HepG2 (cell line): ENCODE data around the gene SMYD5. TPM values are rescaled to one million over a fixed set of nuclear protein-coding genes. Genes with fewer than 3 reads are reported as not detected.
A peak's percentile ranks its signal among the peaks of the same experiment; 100 is the strongest.

Source experiments
- EED ChIP-seq: sonication (generic); formaldehyde crosslinking; IDR thresholded peaks from 2 replicates; pipeline ENCODE4 v1.5.0; 2020; ENCODE audit warnings: mild to moderate bottlenecking, missing genetic modification reagents
- FOSL2 ChIP-seq: sonication (generic); formaldehyde crosslinking; IDR thresholded peaks from 2 replicates; pipeline ENCODE4 v1.4.0; 2020; ENCODE audit warnings: missing genetic modification reagents
- GLI4 ChIP-seq: sonication (generic); formaldehyde crosslinking; IDR thresholded peaks from 2 replicates; pipeline ENCODE4 v1.5.1; 2020; ENCODE audit warnings: missing genetic modification reagents, mild to moderate bottlenecking, moderate library complexity, borderline replicate concordance
- LCORL ChIP-seq, 2 experiments: fragments of 450-650 bp in 1 of 2; sonication (generic) in 1 of 2; formaldehyde crosslinking in 1 of 2; IDR thresholded peaks; 2 replicates each; pipeline versions ENCODE4 v1.5.0 to v1.6.1; 2017 to 2020; ENCODE audit warnings: antibody characterized with exemption in 1 of 2, missing genetic modification reagents in 1 of 2
- PAXIP1 ChIP-seq: sonication (generic); formaldehyde crosslinking; conservative IDR thresholded peaks from 2 replicates; pipeline ENCODE4 v1.4.0; 2020; ENCODE audit warnings: mild to moderate bottlenecking, missing genetic modification reagents, moderate library complexity
- POLR2AphosphoS2 ChIP-seq: IDR thresholded peaks from 2 replicates; pipeline ENCODE4 v1.6.1; 2011; ENCODE audit warnings: low read depth, low read length, improper control_type of control experiment
- RARA ChIP-seq: IDR thresholded peaks from 2 replicates; pipeline ENCODE4 v1.6.1; 2016; ENCODE audit warnings: missing genetic modification reagents, missing compliant biosample characterization
- RFX5 ChIP-seq: IDR thresholded peaks from 2 replicates; pipeline ENCODE4 v1.6.1; 2011; ENCODE audit warnings: low read depth, low read length, improper control_type of control experiment
- SYNCRIP ChIP-seq: fragments of 200-400 bp; formaldehyde crosslinking; IDR thresholded peaks from 2 replicates; pipeline ENCODE4 v1.6.1; 2018; ENCODE audit warnings: mild to moderate bottlenecking, low read depth, low read length; ENCODE audit not compliant: insufficient read depth
- TAF15 ChIP-seq: fragments of 200-400 bp; formaldehyde crosslinking; IDR thresholded peaks from one replicate; pipeline ENCODE4 v1.6.1; 2018; ENCODE audit warnings: mild to moderate bottlenecking, low read depth, low read length; ENCODE audit not compliant: poor library complexity, severe bottlenecking
- TSC22D2 ChIP-seq: sonication (generic); formaldehyde crosslinking; IDR thresholded peaks from 2 replicates; pipeline ENCODE4 v1.5.1; 2020; ENCODE audit warnings: missing genetic modification reagents, mild to moderate bottlenecking, borderline replicate concordance
- U2AF1 ChIP-seq: fragments of 200-400 bp; formaldehyde crosslinking; optimal IDR thresholded peaks from 2 replicates; pipeline ENCODE3; 2017; ENCODE audit warnings: mild to moderate bottlenecking, low read depth, low read length
- ZIK1 ChIP-seq: sonication (generic); formaldehyde crosslinking; IDR thresholded peaks from 2 replicates; pipeline ENCODE4 v1.5.0; 2020; ENCODE audit warnings: mild to moderate bottlenecking, low read depth, missing genetic modification reagents, borderline replicate concordance
- ZNF235 ChIP-seq: sonication (generic); formaldehyde crosslinking; IDR thresholded peaks from 2 replicates; pipeline ENCODE4 v1.8.1; 2023; ENCODE audit warnings: mild to moderate bottlenecking, missing genetic modification reagents, borderline replicate concordance
- ZNF484 ChIP-seq: sonication (generic); formaldehyde crosslinking; IDR thresholded peaks from 2 replicates; pipeline ENCODE4 v1.5.1; 2020; ENCODE audit warnings: mild to moderate bottlenecking, low read depth, missing genetic modification reagents, borderline replicate concordance
- ZNF543 ChIP-seq: sonication (generic); formaldehyde crosslinking; IDR thresholded peaks from 2 replicates; pipeline ENCODE4 v1.4.0; 2020; ENCODE audit warnings: mild to moderate bottlenecking, missing genetic modification reagents
- ZNF580 ChIP-seq: IDR thresholded peaks from 2 replicates; pipeline ENCODE4 v1.6.1; 2016; ENCODE audit warnings: low read depth, borderline replicate concordance
- ZNF770 ChIP-seq: sonication (generic); formaldehyde crosslinking; IDR thresholded peaks from 2 replicates; pipeline ENCODE4 v1.5.0; 2020; ENCODE audit warnings: mild to moderate bottlenecking, missing genetic modification reagents
- ZNF780A ChIP-seq: sonication (generic); formaldehyde crosslinking; IDR thresholded peaks from 2 replicates; pipeline ENCODE4 v1.8.0; 2022; ENCODE audit warnings: mild to moderate bottlenecking, missing genetic modification reagents, moderate library complexity
- ZNF781 ChIP-seq: sonication (generic); formaldehyde crosslinking; IDR thresholded peaks from 2 replicates; pipeline ENCODE4 v1.5.1; 2020; ENCODE audit warnings: borderline replicate concordance, mild to moderate bottlenecking, missing genetic modification reagents; ENCODE audit errors: not compliant biosample characterization
- ZNF788 ChIP-seq: sonication (generic); formaldehyde crosslinking; IDR thresholded peaks from 2 replicates; pipeline ENCODE4 v1.5.0; 2020; ENCODE audit warnings: mild to moderate bottlenecking, missing genetic modification reagents, borderline replicate concordance
- polyA plus RNA-seq, 8 experiments: library from polyadenylated mRNA; depleted of rRNA in 3 of 8; stranded (reverse) in 7 of 8; unstranded in 1 of 8; fragments of >200 nt; fragmentation: Illumina TruSeq in 4 of 8; extraction: Trizol in 4 of 8; gene quantifications; 2 replicates each; pipeline versions ENCODE4 v1.2.1 to v1.2.3, GENCODE V29; 2011 to 2016; ENCODE audit warnings: low read depth in 4 of 8, missing spikeins in 1 of 8, mixed read lengths in 1 of 8; ENCODE audit not compliant: insufficient read depth in 1 of 8
- total RNA-seq, 5 experiments: library from RNA; depleted of rRNA; stranded (reverse); fragments of >200 nt; fragmentation: Illumina TruSeq; extraction: Trizol; gene quantifications; 2 replicates each; pipeline ENCODE4 v1.2.3, GENCODE V29; 2016; ENCODE audit warnings: low read depth in 1 of 5
- TF ChIP-seq, protein P1 (sequence below): sonication (generic); formaldehyde crosslinking; IDR thresholded peaks from 2 replicates; pipeline ENCODE4 v1.5.0; 2020; ENCODE audit warnings: missing genetic modification reagents, mild to moderate bottlenecking, borderline replicate concordance

Gene SMYD5
- total and polyA plus RNA-seq, 2 of the 13 experiments (the other 11 are each of a cell fraction or from before 2014, with no cell fraction given), result 55.8 to 70.4 TPM

- TF ChIP-seq POLR2AphosphoS2 (no peak), U2AF1 (no peak), ZNF770 (CRISPR knock-in tag) (peak; percentile 99), ZNF780A (CRISPR knock-in tag) (no peak), ZNF788 (peak; percentile 70; the same call in 1 of the 2 replicates), ZNF781 (CRISPR knock-in tag) (no peak), RFX5 (no peak), SYNCRIP (no peak), ZNF484 (CRISPR knock-in tag) (no peak), RARA (CRISPR knock-in tag) (peak; percentile 90), ZNF580 (CRISPR knock-in tag) (peak; percentile 74; the same call in 1 of the 2 replicates), ZIK1 (no peak), EED (CRISPR knock-in tag) (no peak), FOSL2 (peak; percentile 53), TAF15 (no peak), GLI4 (CRISPR knock-in tag) (no peak), TSC22D2 (CRISPR knock-in tag) (no peak), LCORL (IDR thresholded peaks at IDR 0.05) (peak; percentile 91), LCORL (CRISPR knock-in tag; IDR thresholded peaks at IDR 0.05) (peak; percentile 96), ZNF235 (CRISPR knock-in tag) (no peak), PAXIP1 (peak; percentile 97), ZNF543 (CRISPR knock-in tag) (no peak)
- TF ChIP-seq, protein P1, sequence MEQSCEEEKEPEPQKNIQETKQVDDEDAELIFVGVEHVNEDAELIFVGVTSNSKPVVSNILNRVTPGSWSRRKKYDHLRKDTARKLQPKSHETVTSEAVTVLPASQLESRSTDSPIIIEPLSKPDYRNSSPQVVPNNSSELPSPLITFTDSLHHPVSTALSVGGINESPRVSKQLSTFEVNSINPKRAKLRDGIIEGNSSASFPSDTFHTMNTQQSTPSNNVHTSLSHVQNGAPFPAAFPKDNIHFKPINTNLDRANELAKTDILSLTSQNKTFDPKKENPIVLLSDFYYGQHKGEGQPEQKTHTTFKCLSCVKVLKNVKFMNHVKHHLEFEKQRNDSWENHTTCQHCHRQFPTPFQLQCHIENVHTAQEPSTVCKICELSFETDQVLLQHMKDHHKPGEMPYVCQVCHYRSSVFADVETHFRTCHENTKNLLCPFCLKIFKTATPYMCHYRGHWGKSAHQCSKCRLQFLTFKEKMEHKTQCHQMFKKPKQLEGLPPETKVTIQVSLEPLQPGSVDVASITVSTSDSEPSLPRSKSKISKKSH (CRISPR knock-in tag), result no peak
Observed at GRCh38 chr2:73262108-73262651, 48.1 kb downstream of the SMYD5 start (continued).
